ENCODE results near the gene LRBA.
"Not testable (repeated sequence)": the region's sequence is repeated elsewhere in the genome, so short reads cannot be mapped to it uniquely, and the experiment has no call there.

The LRBA gene

DNA sequence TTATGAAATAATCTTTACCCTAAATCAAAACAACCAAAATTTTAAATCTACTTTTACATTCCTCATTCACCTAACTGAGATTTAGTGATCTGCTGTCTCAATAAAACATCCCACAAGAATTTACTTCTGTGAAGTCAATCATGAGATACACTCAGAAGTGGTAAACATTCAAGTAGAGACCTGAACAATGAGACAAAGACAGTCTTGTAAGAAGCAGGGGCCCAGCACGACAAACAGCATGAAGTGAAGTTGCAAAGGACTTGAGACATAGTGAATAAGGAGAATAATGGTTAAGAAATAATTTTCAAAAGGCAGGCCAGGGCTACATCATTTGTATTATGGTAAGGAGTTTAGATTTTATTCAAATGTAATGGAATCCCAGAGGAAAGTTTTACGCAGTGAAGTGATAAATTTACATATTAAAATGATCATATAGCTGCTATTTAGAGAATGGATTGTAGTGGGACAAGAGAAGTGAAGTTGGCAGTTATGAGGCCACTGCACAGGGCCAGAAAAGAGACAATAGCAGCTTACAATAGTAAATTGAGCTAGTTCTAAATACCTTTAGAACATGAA lies 331.2 kb downstream of the LRBA start:
- Histone ChIP-seq H3K27ac (ENCODE audit: low read length) (no peak overlapping the region), H3K4me3 (ENCODE audit: low read length) (no peak overlapping the region), H3K9me3 (ENCODE audit: control insufficient read depth, insufficient read depth, low read length) (no peaks in the 10 kb centered on the region), H3K36me3 (ENCODE audit: control insufficient read depth, insufficient read depth, low read length) (no peaks in the 10 kb centered on the region), H3K27me3 (ENCODE audit: control insufficient read depth, insufficient read depth, low read length) (no peaks in the 10 kb centered on the region), H3K4me1 (ENCODE audit: control insufficient read depth, insufficient read depth, low read length) (no peaks in the 10 kb centered on the region)
- DNase-seq (ENCODE audit: low read depth, low spot score), result no peak
- no CpG with 5 or more reads among the region's 2 CpGs for WGBS (ENCODE audit: insufficient coverage, insufficient read length)

GRCh38 chr4:150682126-150682525 lies 333.0 kb downstream of the LRBA start:
- no CpG with 5 or more reads among the region's 1 CpG for WGBS (ENCODE audit: insufficient coverage, insufficient read length)
- H3K4me3 ChIP-seq (ENCODE audit: low read length), result no peak overlapping the region
- no peaks in the 10 kb centered on the region for H3K36me3 ChIP-seq (ENCODE audit: control insufficient read depth, insufficient read depth, low read length)
- H3K27me3 ChIP-seq (ENCODE audit: control insufficient read depth, insufficient read depth, low read length), result no peaks in the 10 kb centered on the region
- H3K4me1 ChIP-seq (ENCODE audit: control insufficient read depth, insufficient read depth, low read length), result no peaks in the 10 kb centered on the region
- no peak overlapping the region for H3K27ac ChIP-seq (ENCODE audit: low read length)
- H3K9me3 ChIP-seq (ENCODE audit: control insufficient read depth, insufficient read depth, low read length), result no peaks in the 10 kb centered on the region
- no peak for DNase-seq (ENCODE audit: low read depth, low spot score)

- H3K27me3 ChIP-seq (ENCODE audit: control insufficient read depth, insufficient read depth, low read length), result no peaks in the 10 kb centered on the region
- H3K4me3 ChIP-seq (ENCODE audit: low read length), result no peak overlapping the region
- no peak for DNase-seq (ENCODE audit: low read depth, low spot score)
- no peak overlapping the region for H3K27ac ChIP-seq (ENCODE audit: low read length)
- H3K36me3 ChIP-seq (ENCODE audit: control insufficient read depth, insufficient read depth, low read length), result no peaks in the 10 kb centered on the region
- H3K9me3 ChIP-seq (ENCODE audit: control insufficient read depth, insufficient read depth, low read length), result no peaks in the 10 kb centered on the region
- no peaks in the 10 kb centered on the region for H3K4me1 ChIP-seq (ENCODE audit: control insufficient read depth, insufficient read depth, low read length)
Measured at GRCh38 chr4:150681063-150681462, 334.0 kb downstream of the LRBA start.

DNA sequence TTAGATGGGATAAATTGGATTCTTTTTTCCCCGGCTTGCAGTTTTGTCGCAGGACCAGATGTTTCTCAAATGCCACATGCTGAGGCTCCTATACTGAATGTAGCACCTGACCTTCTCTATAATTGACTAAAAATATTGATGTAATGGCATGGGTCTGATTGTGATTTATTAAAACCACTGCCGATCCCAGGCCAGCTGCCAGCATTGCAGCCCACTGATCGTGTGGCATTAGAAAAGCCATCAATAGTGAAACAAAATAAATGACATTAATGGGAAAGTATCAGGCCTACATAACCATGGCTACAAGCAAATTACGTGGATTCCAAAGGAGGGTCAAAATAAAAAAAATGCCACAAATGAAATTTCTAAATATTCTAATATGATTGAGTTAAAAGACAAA lies 334.4 kb downstream of the LRBA start:
- DNase-seq (ENCODE audit: low read depth, low spot score), result no peak
- Histone ChIP-seq H3K4me1 (ENCODE audit: control insufficient read depth, insufficient read depth, low read length) (no peaks in the 10 kb centered on the region), H3K4me3 (ENCODE audit: low read length) (no peak overlapping the region), H3K36me3 (ENCODE audit: control insufficient read depth, insufficient read depth, low read length) (no peaks in the 10 kb centered on the region), H3K9me3 (ENCODE audit: control insufficient read depth, insufficient read depth, low read length) (no peaks in the 10 kb centered on the region), H3K27ac (ENCODE audit: low read length) (no peak overlapping the region), H3K27me3 (ENCODE audit: control insufficient read depth, insufficient read depth, low read length) (no peaks in the 10 kb centered on the region)
- WGBS (ENCODE audit: insufficient coverage, insufficient read length), result no CpG with 5 or more reads among the region's 5 CpGs

DNA sequence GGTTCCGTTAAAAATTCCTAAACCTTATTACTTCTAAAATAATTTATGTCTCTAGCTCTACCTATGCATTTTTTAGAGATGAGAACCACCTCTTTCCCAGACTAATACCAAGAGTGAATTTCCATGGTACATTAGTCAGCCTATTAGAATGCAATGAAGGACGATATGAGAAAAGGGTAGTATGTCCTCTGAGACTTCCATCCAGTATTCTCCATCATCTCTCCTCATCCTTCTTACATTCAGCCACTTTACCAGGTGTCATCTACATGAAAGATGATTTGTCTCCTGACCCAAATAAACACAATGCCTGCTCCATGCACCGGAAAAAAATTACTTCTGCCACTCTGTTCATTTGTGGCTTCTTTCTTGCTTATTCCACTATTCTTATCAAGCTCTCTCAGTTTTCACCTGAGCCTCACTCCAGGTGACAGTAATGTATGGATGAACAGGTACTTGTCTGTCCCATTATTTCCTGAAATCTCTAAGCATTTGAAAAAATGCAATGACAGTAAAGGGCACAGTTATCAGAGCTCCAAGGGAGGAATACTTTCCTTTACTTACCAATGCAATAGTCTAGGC lies 335.2 kb downstream of the LRBA start:
- no peak for DNase-seq (ENCODE audit: low read depth, low spot score)
- Histone ChIP-seq H3K27me3 (ENCODE audit: control insufficient read depth, insufficient read depth, low read length) (no peaks in the 10 kb centered on the region), H3K4me3 (ENCODE audit: low read length) (no peak overlapping the region), H3K9me3 (ENCODE audit: control insufficient read depth, insufficient read depth, low read length) (no peaks in the 10 kb centered on the region), H3K27ac (ENCODE audit: low read length) (no peak overlapping the region), H3K4me1 (ENCODE audit: control insufficient read depth, insufficient read depth, low read length) (no peaks in the 10 kb centered on the region), H3K36me3 (ENCODE audit: control insufficient read depth, insufficient read depth, low read length) (no peaks in the 10 kb centered on the region)
- WGBS (ENCODE audit: insufficient coverage, insufficient read length), result 100% methylated on average over 1 of the region's 3 CpGs

DNA sequence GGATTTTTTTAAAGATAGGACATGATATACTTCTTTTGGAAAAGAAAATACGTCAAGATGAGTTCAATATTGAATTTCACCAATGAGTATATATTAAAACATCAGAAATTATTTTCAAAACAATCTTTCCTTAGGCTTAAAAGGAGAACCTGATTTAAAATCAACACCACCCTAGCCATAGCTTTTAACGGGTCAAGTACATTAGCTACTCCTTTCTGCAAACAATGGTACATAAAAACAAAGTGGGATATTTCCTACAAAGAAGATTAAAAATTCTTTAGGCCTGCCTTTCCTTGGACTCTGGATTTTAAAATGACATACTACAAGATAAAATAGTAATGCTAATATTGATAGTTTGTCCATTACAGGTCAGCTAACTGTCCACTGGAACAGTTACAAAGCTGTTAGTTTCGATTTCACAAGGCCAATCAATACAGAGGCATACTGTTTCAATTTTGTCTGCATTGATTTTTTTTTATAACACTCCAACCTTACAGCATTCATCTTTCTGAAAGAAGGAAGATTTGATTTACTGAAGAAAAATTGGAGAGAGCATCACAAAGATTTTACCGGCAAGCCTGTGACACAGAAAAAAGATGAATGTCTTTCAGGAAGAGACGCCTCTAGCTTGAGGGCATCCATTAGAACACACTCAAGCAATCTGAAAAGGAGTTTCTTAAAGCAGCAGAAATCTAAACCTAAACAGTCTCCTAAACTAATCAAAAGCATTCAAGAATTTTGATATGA lies 335.9 kb downstream of the LRBA start:
- Histone ChIP-seq H3K9me3 (ENCODE audit: control insufficient read depth, insufficient read depth, low read length) (no peaks in the 10 kb centered on the region), H3K27me3 (ENCODE audit: control insufficient read depth, insufficient read depth, low read length) (no peaks in the 10 kb centered on the region), H3K4me3 (ENCODE audit: low read length) (no peak overlapping the region), H3K36me3 (ENCODE audit: control insufficient read depth, insufficient read depth, low read length) (no peaks in the 10 kb centered on the region), H3K27ac (ENCODE audit: low read length) (no peak overlapping the region), H3K4me1 (ENCODE audit: control insufficient read depth, insufficient read depth, low read length) (no peaks in the 10 kb centered on the region)
- no peak for DNase-seq (ENCODE audit: low read depth, low spot score)
- 100% methylated on average over 1 of the region's 5 CpGs for WGBS (ENCODE audit: insufficient coverage, insufficient read length)

- no peaks in the 10 kb centered on the region for H3K36me3 ChIP-seq (ENCODE audit: control insufficient read depth, insufficient read depth, low read length)
- H3K4me3 ChIP-seq (ENCODE audit: low read length), result no peak overlapping the region
- no peaks in the 10 kb centered on the region for H3K4me1 ChIP-seq (ENCODE audit: control insufficient read depth, insufficient read depth, low read length)
- WGBS (ENCODE audit: insufficient coverage, insufficient read length), result no CpG with 5 or more reads among the region's 2 CpGs
- no peak overlapping the region for H3K27ac ChIP-seq (ENCODE audit: low read length)
- H3K27me3 ChIP-seq (ENCODE audit: control insufficient read depth, insufficient read depth, low read length), result no peaks in the 10 kb centered on the region
- H3K9me3 ChIP-seq (ENCODE audit: control insufficient read depth, insufficient read depth, low read length), result no peaks in the 10 kb centered on the region
- DNase-seq (ENCODE audit: low read depth, low spot score), result no peak
Measured at GRCh38 chr4:150673793-150674192, 341.3 kb downstream of the LRBA start.

DNA sequence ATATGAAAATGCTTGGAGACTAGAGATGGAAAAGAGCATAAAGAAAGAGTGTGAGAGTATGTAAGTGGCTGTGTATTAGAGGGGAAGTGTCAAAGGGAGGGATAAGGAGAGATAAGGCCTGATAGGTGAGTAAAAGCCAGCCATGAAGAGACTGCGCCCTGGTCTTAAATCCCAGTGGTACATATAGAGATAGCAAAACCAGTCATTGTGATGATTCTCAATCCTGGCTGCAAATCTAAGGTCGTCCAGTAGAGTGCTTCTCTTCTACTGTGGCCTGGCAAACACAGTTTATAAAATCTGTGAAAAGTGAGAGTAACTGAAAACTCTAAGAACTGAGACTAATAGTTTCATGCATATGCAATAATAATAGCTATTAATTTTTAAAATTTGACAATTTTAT lies 346.3 kb downstream of the LRBA start:
- H3K4me1 ChIP-seq (ENCODE audit: control insufficient read depth, insufficient read depth, low read length), result no peaks in the 10 kb centered on the region
- no peak overlapping the region for H3K4me3 ChIP-seq (ENCODE audit: low read length)
- no peak overlapping the region for H3K27ac ChIP-seq (ENCODE audit: low read length)
- DNase-seq (ENCODE audit: low read depth, low spot score), result no peak
- no peaks in the 10 kb centered on the region for H3K36me3 ChIP-seq (ENCODE audit: control insufficient read depth, insufficient read depth, low read length)
- WGBS (ENCODE audit: insufficient coverage, insufficient read length), result no CpG with 5 or more reads among the region's 2 CpGs
- no peaks in the 10 kb centered on the region for H3K9me3 ChIP-seq (ENCODE audit: control insufficient read depth, insufficient read depth, low read length)
- no peaks in the 10 kb centered on the region for H3K27me3 ChIP-seq (ENCODE audit: control insufficient read depth, insufficient read depth, low read length)

DNA sequence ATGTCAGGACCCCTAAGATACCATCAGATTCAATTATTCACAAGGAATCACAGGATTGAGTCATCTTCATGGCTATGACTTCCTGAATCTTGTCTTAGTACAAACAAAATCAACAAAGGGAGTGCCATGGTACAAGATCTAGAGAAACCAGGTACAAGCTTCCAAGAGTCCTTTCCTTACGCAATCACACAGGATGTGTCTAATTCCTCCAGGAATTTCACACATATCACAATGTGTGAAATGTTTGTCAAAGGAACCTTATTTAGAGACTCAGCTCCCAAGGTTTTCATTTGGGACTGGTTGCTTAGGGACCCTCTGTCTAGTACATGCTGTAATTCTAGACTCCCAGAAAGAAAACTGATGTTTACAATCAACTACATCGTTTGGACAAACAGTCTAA lies 350.1 kb downstream of the LRBA start:
- no peak for DNase-seq (ENCODE audit: low read depth, low spot score)
- no peaks in the 10 kb centered on the region for H3K36me3 ChIP-seq (ENCODE audit: control insufficient read depth, insufficient read depth, low read length)
- H3K27me3 ChIP-seq (ENCODE audit: control insufficient read depth, insufficient read depth, low read length), result no peaks in the 10 kb centered on the region
- no peaks in the 10 kb centered on the region; the same call in 1 of the 2 replicates for H3K4me1 ChIP-seq (ENCODE audit: control insufficient read depth, insufficient read depth, low read length)
- WGBS (ENCODE audit: insufficient coverage, insufficient read length), result no CpG with 5 or more reads among the region's 2 CpGs
- H3K27ac ChIP-seq (ENCODE audit: low read length), result no peak overlapping the region
- H3K4me3 ChIP-seq (ENCODE audit: low read length), result no peak overlapping the region
- no peaks in the 10 kb centered on the region for H3K9me3 ChIP-seq (ENCODE audit: control insufficient read depth, insufficient read depth, low read length)

GRCh38 chr4:150662686-150663085 lies 352.4 kb downstream of the LRBA start:
- no CpG with 5 or more reads among the region's 1 CpG for WGBS (ENCODE audit: insufficient coverage, insufficient read length)
- Histone ChIP-seq H3K27me3 (ENCODE audit: control insufficient read depth, insufficient read depth, low read length) (no peaks in the 10 kb centered on the region), H3K27ac (ENCODE audit: low read length) (no peak overlapping the region)

GRCh38 chr4:150661551-150661950 lies 353.5 kb downstream of the LRBA start:
- DNase-seq (ENCODE audit: low read depth, low spot score); H3K27me3 ChIP-seq (ENCODE audit: control insufficient read depth, insufficient read depth, low read length); H3K9me3 ChIP-seq (ENCODE audit: control insufficient read depth, insufficient read depth, low read length); H3K4me3 ChIP-seq (ENCODE audit: low read length); H3K36me3 ChIP-seq (ENCODE audit: control insufficient read depth, insufficient read depth, low read length); H3K27ac ChIP-seq (ENCODE audit: low read length); H3K4me1 ChIP-seq (ENCODE audit: control insufficient read depth, insufficient read depth, low read length): not testable (repeated sequence)
- no CpG with 5 or more reads among the region's 6 CpGs for WGBS (ENCODE audit: insufficient coverage, insufficient read length)

More at GRCh38 chr4:150662686-150663085, 352.4 kb downstream of the LRBA start:
- DNase-seq (ENCODE audit: low read depth, low spot score), result no peak
- Histone ChIP-seq H3K4me1 (ENCODE audit: control insufficient read depth, insufficient read depth, low read length) (no peaks in the 10 kb centered on the region; the same call in 1 of the 2 replicates), H3K4me3 (ENCODE audit: low read length) (no peak overlapping the region), H3K9me3 (ENCODE audit: control insufficient read depth, insufficient read depth, low read length) (no peaks in the 10 kb centered on the region), H3K36me3 (ENCODE audit: control insufficient read depth, insufficient read depth, low read length) (no peaks in the 10 kb centered on the region)
